Measurements from ENCODE around the gene NRP2. TPM values are rescaled to one million over a fixed set of nuclear protein-coding genes. Genes with fewer than 3 reads are reported as not detected.

The NRP2 gene
- total and polyA plus RNA-seq, 2 of the 13 experiments (the other 11 are each of a cell fraction or from before 2014, with no cell fraction given): 0.65 to 1.4 TPM

DNA sequence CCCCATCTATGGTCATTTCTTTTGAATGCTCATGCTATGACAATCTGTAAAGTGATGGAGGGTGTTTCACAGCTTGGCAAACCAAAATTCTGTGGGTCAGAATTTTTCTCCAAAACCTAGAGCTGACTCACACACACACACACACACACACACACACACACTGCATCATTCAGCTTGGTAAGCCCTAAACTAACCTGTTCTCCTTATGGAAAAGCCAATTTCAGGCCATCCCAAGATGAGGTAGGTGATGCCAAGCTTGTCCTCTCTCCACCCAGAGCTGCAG, 45.0 kb upstream of the NRP2 start:
- FAIRE-seq: no peak

DNA sequence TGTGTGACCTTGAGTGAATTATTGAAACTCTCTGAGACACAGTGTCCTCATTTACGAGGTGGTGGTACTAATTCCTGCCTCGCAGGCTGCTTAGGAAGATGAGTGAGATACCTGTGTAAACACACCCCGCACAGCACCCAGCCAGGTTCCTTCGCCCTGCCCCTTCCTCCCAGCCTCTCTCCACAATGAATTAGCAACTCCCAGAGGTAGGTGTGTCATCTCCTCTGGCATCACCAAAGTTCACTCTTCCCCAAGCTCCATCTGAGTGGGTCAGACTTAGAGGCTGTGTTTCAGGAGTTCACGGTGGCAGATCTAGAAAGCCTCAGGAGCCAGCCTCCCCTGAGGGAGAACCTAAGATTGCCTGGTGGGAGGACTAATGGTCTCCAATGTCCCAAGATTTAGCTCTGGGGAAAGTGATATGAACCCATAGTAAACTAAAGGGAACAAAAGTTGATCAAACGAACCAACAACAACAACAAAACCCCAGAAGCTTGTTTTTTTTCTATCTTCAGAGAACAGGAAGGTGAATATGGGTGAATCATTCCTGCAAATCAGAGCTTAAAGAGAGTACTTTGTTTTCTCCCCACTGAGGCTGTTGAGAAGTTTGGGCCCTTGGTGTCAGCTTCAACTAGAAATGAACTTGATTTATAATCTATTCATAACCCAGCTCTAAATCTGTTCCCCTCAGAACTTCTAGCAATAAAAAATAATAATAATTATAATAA, 44.4 kb upstream of the NRP2 start:
- FAIRE-seq (no peak), DNase-seq (ENCODE audit: low spot score) (no peak), ATAC-seq (no peak)
- Histone ChIP-seq H3K36me3 (replicated peaks in 1 of 2; ENCODE audit: control insufficient read depth in 1 of 2, insufficient read depth in 2 of 2, low read length in 2 of 2) (no peaks in the 10 kb centered on the region), H3K4me2 (ENCODE audit: low read depth, low read length) (no peak overlapping the region), H3K4me3 (replicated peaks in 1 of 3; ENCODE audit: insufficient read depth in 1 of 3, low read depth in 2 of 3, low read length in 3 of 3) (no peak overlapping the region), H3K27me3 (ENCODE audit: control insufficient read depth in 1 of 2, insufficient read depth in 2 of 2, low read length in 2 of 2) (0 out of 5 replicates have a peak, but pooled peaks cover 0 to 4% of the 10 kb centered on the region in 2 experiments), H3K27ac (ENCODE audit: extremely low read length, insufficient read depth, low read length) (no peak overlapping the region), H2AFZ (ENCODE audit: low read length) (no peak overlapping the region), H3K9ac (ENCODE audit: insufficient read depth, low read depth, low read length) (no peak overlapping the region), H3K4me1 (ENCODE audit: insufficient read depth, low read length) (no peaks in the 10 kb centered on the region), H3K79me2 (ENCODE audit: insufficient read depth, low read length) (no peaks in the 10 kb centered on the region), H4K20me1 (ENCODE audit: insufficient read depth, low read length) (no peaks in the 10 kb centered on the region), H3K9me3 (ENCODE audit: low read length) (no peaks in the 10 kb centered on the region)
- POLR2A ChIA-PET: no interaction called here
- intact Hi-C loops (cut with micrococcal nuclease; ENCODE audit: unreplicated experiment): no loop called here
- in situ Hi-C loops (cut with HindIII; ENCODE audit: extremely low pct_ligation_motif_present, low pct_unique_long_range_greater_than_20kb): no loop called here
- no TSS peak for BruUV-seq (replicated peaks)
- 8% methylated on average over 6 of the region's 6 CpGs for WGBS (ENCODE audit: low lambda C conversion rate)
- CTCF ChIA-PET (ENCODE audit: low intra/inter-chr PET ratio, low total read pairs): no interaction called here
- TF ChIP-seq ZNF530 (CRISPR knock-in tag; IDR thresholded peaks at IDR 0.05; ENCODE audit: low read depth) (no peak), NFYB (CRISPR knock-in tag; IDR thresholded peaks at IDR 0.05) (no peak), ZBTB21 (CRISPR knock-in tag; IDR thresholded peaks at IDR 0.05) (no peak), FIP1L1 (IDR thresholded peaks at IDR 0.05; ENCODE audit: borderline replicate concordance, insufficient read depth, low read depth, low read length) (no peak), SOX13 (IDR thresholded peaks at IDR 0.05) (no peak), SOX13 (CRISPR knock-in tag; conservative IDR thresholded peaks at IDR 0.05 in 1 of 2, IDR thresholded peaks at IDR 0.05 in 1 of 2) (no peak), GTF3A (CRISPR knock-in tag; conservative IDR thresholded peaks at IDR 0.05) (no peak), ZNF768 (CRISPR knock-in tag; IDR thresholded peaks at IDR 0.05) (no peak), ZNF367 (CRISPR knock-in tag; IDR thresholded peaks at IDR 0.05; ENCODE audit: borderline replicate concordance) (no peak)
- TF ChIP-seq, protein P1, sequence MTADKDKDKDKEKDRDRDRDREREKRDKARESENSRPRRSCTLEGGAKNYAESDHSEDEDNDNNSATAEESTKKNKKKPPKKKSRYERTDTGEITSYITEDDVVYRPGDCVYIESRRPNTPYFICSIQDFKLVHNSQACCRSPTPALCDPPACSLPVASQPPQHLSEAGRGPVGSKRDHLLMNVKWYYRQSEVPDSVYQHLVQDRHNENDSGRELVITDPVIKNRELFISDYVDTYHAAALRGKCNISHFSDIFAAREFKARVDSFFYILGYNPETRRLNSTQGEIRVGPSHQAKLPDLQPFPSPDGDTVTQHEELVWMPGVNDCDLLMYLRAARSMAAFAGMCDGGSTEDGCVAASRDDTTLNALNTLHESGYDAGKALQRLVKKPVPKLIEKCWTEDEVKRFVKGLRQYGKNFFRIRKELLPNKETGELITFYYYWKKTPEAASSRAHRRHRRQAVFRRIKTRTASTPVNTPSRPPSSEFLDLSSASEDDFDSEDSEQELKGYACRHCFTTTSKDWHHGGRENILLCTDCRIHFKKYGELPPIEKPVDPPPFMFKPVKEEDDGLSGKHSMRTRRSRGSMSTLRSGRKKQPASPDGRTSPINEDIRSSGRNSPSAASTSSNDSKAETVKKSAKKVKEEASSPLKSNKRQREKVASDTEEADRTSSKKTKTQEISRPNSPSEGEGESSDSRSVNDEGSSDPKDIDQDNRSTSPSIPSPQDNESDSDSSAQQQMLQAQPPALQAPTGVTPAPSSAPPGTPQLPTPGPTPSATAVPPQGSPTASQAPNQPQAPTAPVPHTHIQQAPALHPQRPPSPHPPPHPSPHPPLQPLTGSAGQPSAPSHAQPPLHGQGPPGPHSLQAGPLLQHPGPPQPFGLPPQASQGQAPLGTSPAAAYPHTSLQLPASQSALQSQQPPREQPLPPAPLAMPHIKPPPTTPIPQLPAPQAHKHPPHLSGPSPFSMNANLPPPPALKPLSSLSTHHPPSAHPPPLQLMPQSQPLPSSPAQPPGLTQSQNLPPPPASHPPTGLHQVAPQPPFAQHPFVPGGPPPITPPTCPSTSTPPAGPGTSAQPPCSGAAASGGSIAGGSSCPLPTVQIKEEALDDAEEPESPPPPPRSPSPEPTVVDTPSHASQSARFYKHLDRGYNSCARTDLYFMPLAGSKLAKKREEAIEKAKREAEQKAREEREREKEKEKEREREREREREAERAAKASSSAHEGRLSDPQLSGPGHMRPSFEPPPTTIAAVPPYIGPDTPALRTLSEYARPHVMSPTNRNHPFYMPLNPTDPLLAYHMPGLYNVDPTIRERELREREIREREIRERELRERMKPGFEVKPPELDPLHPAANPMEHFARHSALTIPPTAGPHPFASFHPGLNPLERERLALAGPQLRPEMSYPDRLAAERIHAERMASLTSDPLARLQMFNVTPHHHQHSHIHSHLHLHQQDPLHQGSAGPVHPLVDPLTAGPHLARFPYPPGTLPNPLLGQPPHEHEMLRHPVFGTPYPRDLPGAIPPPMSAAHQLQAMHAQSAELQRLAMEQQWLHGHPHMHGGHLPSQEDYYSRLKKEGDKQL (CRISPR knock-in tag; IDR thresholded peaks at IDR 0.05; ENCODE audit: low read depth): no peak
- TF ChIP-seq, protein P2, sequence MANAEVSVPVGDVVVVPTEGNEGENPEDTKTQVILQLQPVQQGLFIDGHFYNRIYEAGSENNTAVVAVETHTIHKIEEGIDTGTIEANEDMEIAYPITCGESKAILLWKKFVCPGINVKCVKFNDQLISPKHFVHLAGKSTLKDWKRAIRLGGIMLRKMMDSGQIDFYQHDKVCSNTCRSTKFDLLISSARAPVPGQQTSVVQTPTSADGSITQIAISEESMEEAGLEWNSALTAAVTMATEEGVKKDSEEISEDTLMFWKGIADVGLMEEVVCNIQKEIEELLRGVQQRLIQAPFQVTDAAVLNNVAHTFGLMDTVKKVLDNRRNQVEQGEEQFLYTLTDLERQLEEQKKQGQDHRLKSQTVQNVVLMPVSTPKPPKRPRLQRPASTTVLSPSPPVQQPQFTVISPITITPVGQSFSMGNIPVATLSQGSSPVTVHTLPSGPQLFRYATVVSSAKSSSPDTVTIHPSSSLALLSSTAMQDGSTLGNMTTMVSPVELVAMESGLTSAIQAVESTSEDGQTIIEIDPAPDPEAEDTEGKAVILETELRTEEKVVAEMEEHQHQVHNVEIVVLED (CRISPR knock-in tag; IDR thresholded peaks at IDR 0.05; ENCODE audit: borderline replicate concordance): no peak

More for the DNA sequence above, 45.0 kb upstream of the NRP2 start:
- no peak for TF ChIP-seq TOE1 (CRISPR knock-in tag; IDR thresholded peaks at IDR 0.05)
- ATAC-seq (no peak), DNase-seq (ENCODE audit: low spot score) (no peak)
- Histone ChIP-seq H3K4me1 (ENCODE audit: insufficient read depth, low read length) (no peaks in the 10 kb centered on the region), H3K27ac (ENCODE audit: extremely low read length, insufficient read depth, low read length) (no peak overlapping the region), H3K4me2 (ENCODE audit: low read depth, low read length) (no peak overlapping the region), H2AFZ (ENCODE audit: low read length) (no peak overlapping the region), H3K9ac (ENCODE audit: insufficient read depth, low read depth, low read length) (no peak overlapping the region), H3K27me3 (ENCODE audit: control insufficient read depth in 1 of 2, insufficient read depth in 2 of 2, low read length in 2 of 2) (0 out of 5 replicates have a peak, but pooled peaks cover 0 to 4% of the 10 kb centered on the region in 2 experiments), H3K4me3 (replicated peaks in 1 of 3; ENCODE audit: insufficient read depth in 1 of 3, low read depth in 2 of 3, low read length in 3 of 3) (no peak overlapping the region), H3K36me3 (replicated peaks in 1 of 2; ENCODE audit: control insufficient read depth in 1 of 2, insufficient read depth in 2 of 2, low read length in 2 of 2) (no peaks in the 10 kb centered on the region), H4K20me1 (ENCODE audit: insufficient read depth, low read length) (no peaks in the 10 kb centered on the region), H3K9me3 (ENCODE audit: low read length) (no peaks in the 10 kb centered on the region), H3K79me2 (ENCODE audit: insufficient read depth, low read length) (no peaks in the 10 kb centered on the region)
- intact Hi-C loops (cut with micrococcal nuclease; ENCODE audit: unreplicated experiment): no loop called here
- in situ Hi-C loops (cut with HindIII; ENCODE audit: extremely low pct_ligation_motif_present, low pct_unique_long_range_greater_than_20kb): no loop called here
- ChIA-PET CTCF (ENCODE audit: low intra/inter-chr PET ratio, low total read pairs) (no interaction called here), POLR2A (no interaction called here)
- no TSS peak for BruUV-seq (replicated peaks)
